ENCODE results near the gene FZD1. TPM values are rescaled to one million over a fixed set of nuclear protein-coding genes. Genes with fewer than 3 reads are reported as not detected.

FZD1 gene
- total RNA-seq, 1 experiment from 2014 or later: 0.61 TPM

DNA sequence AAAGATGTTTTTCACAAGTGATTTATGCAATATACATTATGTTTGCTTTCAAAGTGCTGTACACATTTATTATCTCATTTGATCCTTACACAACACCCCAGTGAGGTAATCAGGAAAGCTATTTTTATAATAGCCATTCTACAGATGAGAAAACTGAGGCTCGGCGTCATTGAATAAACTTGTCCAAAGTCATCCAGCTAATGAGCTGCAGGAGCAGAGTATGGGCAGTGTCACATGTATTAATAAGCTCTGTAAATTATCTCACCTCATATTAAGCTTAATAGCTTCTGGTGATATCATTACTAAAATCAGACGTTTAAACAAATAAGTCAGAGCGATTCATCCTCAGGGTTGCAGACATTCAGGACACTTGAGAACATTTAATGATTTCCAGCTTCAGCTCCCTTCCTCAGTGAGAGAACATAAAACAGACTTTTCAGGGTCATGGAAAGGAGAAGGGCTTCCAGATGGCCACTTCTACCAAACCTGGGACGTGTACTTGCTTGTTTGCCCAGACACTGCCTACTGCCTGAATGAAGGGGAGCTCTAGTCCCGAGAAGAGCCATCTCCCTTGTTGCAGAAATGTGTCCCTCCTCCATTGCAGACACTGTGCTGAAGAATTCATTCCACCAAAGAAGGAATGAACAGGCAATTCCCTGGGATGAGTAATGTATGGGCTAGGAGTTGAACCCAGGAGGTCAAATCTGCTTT is 20.5 kb upstream of the FZD1 start:
- Histone ChIP-seq H3K4ac (ENCODE audit: low read depth, low read length) (no peak overlapping the region), H2BK120ac (ENCODE audit: low read depth, low read length, poor library complexity, severe bottlenecking) (no peak overlapping the region), H4K5ac (ENCODE audit: insufficient read length, low read depth, low read length) (no peak overlapping the region), H3T11ph (ENCODE audit: low read length) (no peak overlapping the region), H3K79me2 (ENCODE audit: insufficient read depth, low read length) (no peaks in the 10 kb centered on the region), H2BK20ac (ENCODE audit: low read depth, low read length, poor library complexity, severe bottlenecking) (no peak overlapping the region), H3K56ac (ENCODE audit: insufficient read length, low read depth, low read length) (no peak overlapping the region), H3K9ac (ENCODE audit: extremely low read depth, insufficient read length, low read length) (no peak overlapping the region), H3K14ac (ENCODE audit: insufficient read depth, low read length) (no peak overlapping the region), H3K27me3 (ENCODE audit: insufficient read depth, low read length) (no peaks in the 10 kb centered on the region), H3K79me1 (ENCODE audit: insufficient read depth, low read depth, low read length, poor library complexity, severe bottlenecking) (no peaks in the 10 kb centered on the region), H2BK12ac (ENCODE audit: insufficient read length, low read depth, low read length) (no peak overlapping the region), H4K20me1 (ENCODE audit: control insufficient read depth, insufficient read depth, insufficient read length) (no peaks in the 10 kb centered on the region), H3K4me1 (ENCODE audit: insufficient read depth, low read length) (no peaks in the 10 kb centered on the region), H4K8ac (replicated peaks; ENCODE audit: insufficient read length, low read depth, low read length) (no peak overlapping the region), H3K4me2 (ENCODE audit: insufficient read depth, insufficient read length, low read length) (no peak overlapping the region), H3K27ac (ENCODE audit: insufficient read length, low read depth, low read length) (no peak overlapping the region), H2AK5ac (ENCODE audit: insufficient read length, low read length) (no peak overlapping the region), H3K18ac (ENCODE audit: insufficient read length, low read depth, low read length) (no peak overlapping the region), H2BK15ac (ENCODE audit: low read depth, low read length) (no peak overlapping the region), H4K91ac (ENCODE audit: insufficient read length, low read depth, low read length) (no peak overlapping the region), H3K23me2 (ENCODE audit: insufficient read length, low read depth, low read length, poor library complexity, severe bottlenecking) (no peaks in the 10 kb centered on the region), H3K23ac (ENCODE audit: insufficient read length, low read depth, low read length) (no peak overlapping the region), H2AFZ (ENCODE audit: low read length) (no peak overlapping the region), H2BK5ac (ENCODE audit: insufficient read length, low read length) (no peak overlapping the region), H3K9me3 (ENCODE audit: control insufficient read depth, low read depth, low read length) (no peaks in the 10 kb centered on the region)
- Mint-ChIP-seq H3K4me1 (no peaks in the 10 kb centered on the region), H3K4me3 (no peak overlapping the region), H3K9me3 (no peaks in the 10 kb centered on the region), H3K27me3 (ENCODE audit: low read depth) (no peaks in the 10 kb centered on the region), H3K27ac (no peak overlapping the region), H3K36me3 (ENCODE audit: insufficient read depth in 1 of 3, low read depth in 3 of 3) (no peaks in the 10 kb centered on the region)
- no peak for DNase-seq
- TF ChIP-seq, protein P1, sequence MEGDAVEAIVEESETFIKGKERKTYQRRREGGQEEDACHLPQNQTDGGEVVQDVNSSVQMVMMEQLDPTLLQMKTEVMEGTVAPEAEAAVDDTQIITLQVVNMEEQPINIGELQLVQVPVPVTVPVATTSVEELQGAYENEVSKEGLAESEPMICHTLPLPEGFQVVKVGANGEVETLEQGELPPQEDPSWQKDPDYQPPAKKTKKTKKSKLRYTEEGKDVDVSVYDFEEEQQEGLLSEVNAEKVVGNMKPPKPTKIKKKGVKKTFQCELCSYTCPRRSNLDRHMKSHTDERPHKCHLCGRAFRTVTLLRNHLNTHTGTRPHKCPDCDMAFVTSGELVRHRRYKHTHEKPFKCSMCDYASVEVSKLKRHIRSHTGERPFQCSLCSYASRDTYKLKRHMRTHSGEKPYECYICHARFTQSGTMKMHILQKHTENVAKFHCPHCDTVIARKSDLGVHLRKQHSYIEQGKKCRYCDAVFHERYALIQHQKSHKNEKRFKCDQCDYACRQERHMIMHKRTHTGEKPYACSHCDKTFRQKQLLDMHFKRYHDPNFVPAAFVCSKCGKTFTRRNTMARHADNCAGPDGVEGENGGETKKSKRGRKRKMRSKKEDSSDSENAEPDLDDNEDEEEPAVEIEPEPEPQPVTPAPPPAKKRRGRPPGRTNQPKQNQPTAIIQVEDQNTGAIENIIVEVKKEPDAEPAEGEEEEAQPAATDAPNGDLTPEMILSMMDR (conservative IDR thresholded peaks at IDR 0.05): no peak
- no CpG with 5 or more reads among the region's 6 CpGs for WGBS (ENCODE audit: extremely low coverage, insufficient read length, low lambda C conversion rate)
